Activated CD4-positive, alpha-beta T cell treated with anti-CD3 and anti-CD28 coated beads, Interleukin-2, amount 10 ng/mL, durations not matched to agents 7 days and 5 days (primary cell): Measurements from ENCODE around the gene SMCO1. TPM values are rescaled to one million over a fixed set of nuclear protein-coding genes. Genes with fewer than 3 reads are reported as not detected.
A peak's percentile ranks its signal among the peaks of the same experiment; 100 is the strongest.
"Not testable (repeated sequence)": the region's sequence is repeated elsewhere in the genome, so short reads cannot be mapped to it uniquely, and the experiment has no call there.

Experiments
- CTCF ChIA-PET: fragments of 350-600 bp; sonication (Branson Sonifier 250); formaldehyde crosslinking; loops from one replicate; lab custom pipeline; 2021; ENCODE audit warnings: antibody characterized with exemption; lab: Charles Lee
- POLR2A ChIA-PET: fragments of 350-600 bp; sonication (Branson Sonifier 250); formaldehyde crosslinking; loops from one replicate; lab custom pipeline; 2021; ENCODE audit warnings: antibody characterized with exemption; lab: Charles Lee
- DNase-seq: peaks from one replicate; pipeline ENCODE4 v3.0.0-alpha.2; 2020
- H3K27ac Mint-ChIP-seq: one replicate; pipeline ENCODE4 v1.8.0; 2021; ENCODE audit warnings: mild to moderate bottlenecking, moderate library complexity, mixed read lengths
- H3K27me3 Mint-ChIP-seq: one replicate; pipeline ENCODE4 v1.8.0; 2021; ENCODE audit warnings: mixed read lengths
- H3K36me3 Mint-ChIP-seq: one replicate; pipeline ENCODE4 v1.8.0; 2021; ENCODE audit warnings: low read depth, mixed read lengths
- H3K4me1 Mint-ChIP-seq: one replicate; pipeline ENCODE4 v1.8.0; 2021; ENCODE audit warnings: mixed read lengths
- H3K4me3 Mint-ChIP-seq: one replicate; pipeline ENCODE4 v1.8.0; 2021; ENCODE audit warnings: mild to moderate bottlenecking, moderate library complexity, mixed read lengths
- H3K9me3 Mint-ChIP-seq: one replicate; pipeline ENCODE4 v1.8.0; 2021; ENCODE audit warnings: mixed read lengths
- total RNA-seq, 2 experiments: library from RNA; stranded (reverse); gene quantifications; one replicate each; pipeline ENCODE4 v1.2.3, GENCODE V29; 2021

SMCO1 gene, protein sequence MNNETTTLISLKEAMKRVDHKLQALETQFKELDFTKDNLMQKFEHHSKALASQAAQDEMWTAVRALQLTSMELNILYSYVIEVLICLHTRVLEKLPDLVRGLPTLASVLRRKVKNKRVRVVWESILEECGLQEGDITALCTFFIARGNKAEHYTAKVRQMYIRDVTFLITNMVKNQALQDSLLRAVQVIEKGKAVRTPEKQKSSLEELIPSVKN
- not detected for total RNA-seq

DNA sequence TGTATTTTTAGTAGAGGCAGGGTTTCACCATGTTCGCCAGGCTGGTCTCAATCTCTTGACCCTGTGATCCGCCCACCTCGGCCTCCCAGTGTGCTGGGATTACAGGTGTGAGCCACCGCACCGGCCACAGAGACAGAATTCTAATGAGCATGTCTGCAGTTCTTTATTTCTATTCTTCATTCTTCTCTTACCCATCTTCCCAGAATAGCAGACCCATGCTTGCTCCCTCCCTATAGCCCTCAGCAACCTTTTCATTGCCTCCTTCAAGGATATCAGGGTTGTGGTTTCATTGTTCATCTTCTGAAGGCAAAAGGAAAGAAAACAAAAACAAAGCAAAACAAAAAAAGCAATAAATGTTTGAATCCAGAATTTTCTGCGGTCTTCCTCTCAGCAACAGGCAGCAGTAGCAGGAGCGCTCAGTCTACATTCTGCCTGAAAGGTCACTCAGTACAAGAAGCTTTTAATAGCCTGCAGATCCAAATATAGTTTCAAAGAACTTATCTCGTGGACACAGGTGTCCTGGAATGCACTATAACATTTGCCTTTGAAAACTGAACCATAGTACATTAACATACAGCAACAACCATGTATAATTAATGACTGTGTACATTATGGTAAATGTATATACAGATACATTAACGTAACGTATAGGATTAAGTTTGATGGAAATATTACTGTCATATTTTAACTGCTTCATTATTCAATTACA, at the start of gene SMCO1:
Gene SMCO1 (minus strand): TSS at position 434 of the 709 bp plus-strand sequence. CDS start 137 bp downstream, at position 297.
- POLR2A ChIA-PET, result no interaction called here
- DNase-seq, result no peak
- H3K4me1 Mint-ChIP-seq, result peaks cover 3% of the 10 kb centered on the region
- H3K4me3 Mint-ChIP-seq, result no peak within 1 kb of the TSS
- H3K9me3 Mint-ChIP-seq, result peaks cover 32% of the 10 kb centered on the region
- CTCF ChIA-PET, result interaction anchor here (5.4 kb wide), 1 partner anchor 13 kb away, joined by 19 read pairs; no protein-coding TSS in a partner anchor
- no peak within 1 kb of the TSS for H3K27ac Mint-ChIP-seq
- no peaks in the 10 kb centered on the region for H3K36me3 Mint-ChIP-seq
- H3K27me3 Mint-ChIP-seq, result peaks cover 5% of the 10 kb centered on the region

DNA sequence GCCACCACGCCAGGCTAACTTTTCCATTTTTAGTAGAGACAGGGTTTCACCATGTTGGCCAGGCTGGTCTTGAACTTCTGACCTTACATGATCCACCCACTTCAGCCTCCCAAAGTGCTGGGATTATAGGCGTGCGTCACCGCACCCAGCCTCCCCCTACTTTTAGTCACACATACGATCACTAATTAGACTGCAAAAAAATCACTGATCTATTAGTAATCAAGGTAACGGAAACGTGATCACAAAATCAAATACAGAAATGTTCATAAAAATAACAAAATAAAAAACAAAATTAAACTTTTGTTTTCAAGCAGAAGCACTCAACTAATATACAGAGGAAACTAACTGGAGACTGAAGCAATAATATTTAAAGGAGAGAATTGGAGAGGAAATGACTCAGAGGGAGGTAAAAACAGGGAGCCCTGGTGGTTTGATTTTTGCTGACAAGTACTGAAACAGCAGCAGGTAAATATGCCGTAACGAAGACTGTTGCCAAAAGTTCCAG, 48.6 kb upstream of the SMCO1 start:
- DNase-seq, result peak; percentile 40
- Mint-ChIP-seq H3K27me3 (no peaks in the 10 kb centered on the region), H3K9me3 (no peaks in the 10 kb centered on the region), H3K36me3 (peaks cover 30% of the 10 kb centered on the region), H3K4me3 (peak overlapping the region; percentile 54), H3K27ac (peak overlapping the region; percentile 93), H3K4me1 (peaks cover 56% of the 10 kb centered on the region)
- CTCF ChIA-PET, result no interaction called here
- POLR2A ChIA-PET, result no interaction called here

DNA sequence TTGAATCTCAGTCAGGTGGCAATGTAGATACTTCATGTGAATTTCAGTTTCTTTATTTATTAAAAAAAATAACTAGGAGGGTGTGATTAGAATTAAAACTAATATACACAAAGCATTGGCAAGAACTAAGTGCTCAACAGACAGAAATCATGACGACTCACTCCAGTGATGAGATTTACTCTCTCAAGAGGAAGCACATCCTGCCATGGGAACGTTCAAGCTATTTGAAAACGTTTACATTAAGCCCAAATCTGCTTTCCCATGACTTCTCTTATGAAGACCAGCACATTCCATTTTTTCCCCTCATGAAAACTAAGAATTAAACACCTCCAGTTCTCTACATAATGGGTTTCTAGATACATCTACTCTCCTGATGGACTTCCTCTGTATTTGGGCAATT, 44.7 kb upstream of the SMCO1 start:
- no peak for DNase-seq
- no peaks in the 10 kb centered on the region for H3K27me3 Mint-ChIP-seq
- ChIA-PET POLR2A (no interaction called here), CTCF (interaction anchor here (0.6 to 1.2 kb wide), 2 partner anchors 13 to 1106 kb away, joined by 3 to 6 read pairs; no protein-coding TSS in a partner anchor)
- H3K9me3 Mint-ChIP-seq, result no peaks in the 10 kb centered on the region
- H3K36me3 Mint-ChIP-seq, result peaks cover 19% of the 10 kb centered on the region
- H3K4me1 Mint-ChIP-seq, result peaks cover 30% of the 10 kb centered on the region
- no peak overlapping the region for H3K4me3 Mint-ChIP-seq
- peak overlapping the region; percentile 31 for H3K27ac Mint-ChIP-seq

DNA sequence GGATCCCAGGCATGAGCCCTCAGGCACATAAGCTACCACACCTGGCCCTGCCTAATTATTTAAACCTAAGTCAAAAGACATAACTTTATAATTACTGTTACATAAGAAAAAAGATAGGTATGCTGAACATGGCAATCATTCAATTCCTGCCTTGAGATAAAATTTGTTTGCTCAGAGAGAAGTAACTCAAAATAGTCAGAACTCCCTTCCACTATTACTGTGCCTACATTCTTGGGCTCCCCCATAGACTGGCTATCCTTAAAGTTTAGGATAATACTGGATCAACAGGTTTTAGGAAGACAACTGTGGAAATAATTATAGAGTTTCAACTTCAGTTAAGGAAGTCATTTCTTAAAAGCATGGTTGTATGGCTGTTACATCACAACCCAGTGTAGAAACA, 43.3 kb upstream of the SMCO1 start:
- peaks cover 18% of the 10 kb centered on the region for H3K4me1 Mint-ChIP-seq
- ChIA-PET POLR2A (no interaction called here), CTCF (interaction anchor here (1.2 to 1.3 kb wide), 2 partner anchors 10 to 29 kb away, joined by 3 to 4 read pairs; partner anchors contain the start of genes FBXO45 and WDR53)
- no peaks in the 10 kb centered on the region for H3K9me3 Mint-ChIP-seq
- DNase-seq, result no peak
- H3K4me3 Mint-ChIP-seq, result no peak overlapping the region
- peaks cover 19% of the 10 kb centered on the region for H3K36me3 Mint-ChIP-seq
- H3K27me3 Mint-ChIP-seq, result no peaks in the 10 kb centered on the region
- H3K27ac Mint-ChIP-seq, result no peak overlapping the region

DNA sequence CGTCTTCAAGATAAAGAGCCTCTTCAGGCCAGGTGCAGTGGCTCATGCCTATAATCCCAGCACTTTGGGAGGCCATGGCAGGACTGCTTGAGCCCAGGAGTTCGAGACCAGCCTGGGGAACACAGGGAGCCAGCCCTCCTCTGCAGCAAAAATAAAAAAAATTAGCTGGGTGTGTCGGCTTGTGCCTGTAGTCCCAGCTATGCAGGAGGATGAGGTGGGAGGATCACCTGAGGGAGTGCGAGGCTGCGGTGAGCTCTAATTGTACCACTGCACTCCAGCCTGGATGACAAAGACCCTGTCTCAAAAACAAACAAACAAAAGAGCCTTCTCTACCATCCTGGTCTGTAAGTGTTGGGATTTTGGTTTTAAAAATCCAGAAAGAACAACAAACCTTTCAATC, 42.1 kb upstream of the SMCO1 start:
- Mint-ChIP-seq H3K36me3 (peaks cover 19% of the 10 kb centered on the region), H3K27ac (no peak overlapping the region), H3K27me3 (no peaks in the 10 kb centered on the region), H3K4me3 (no peak overlapping the region), H3K9me3 (no peaks in the 10 kb centered on the region), H3K4me1 (peaks cover 12% of the 10 kb centered on the region)
- ChIA-PET POLR2A (no interaction called here), CTCF (interaction anchor here (0.5 to 1.2 kb wide), 3 partner anchors 11 to 252 kb away, joined by 3 read pairs; partner anchors contain the start of genes FBXO45 and WDR53)
- DNase-seq, result no peak

DNA sequence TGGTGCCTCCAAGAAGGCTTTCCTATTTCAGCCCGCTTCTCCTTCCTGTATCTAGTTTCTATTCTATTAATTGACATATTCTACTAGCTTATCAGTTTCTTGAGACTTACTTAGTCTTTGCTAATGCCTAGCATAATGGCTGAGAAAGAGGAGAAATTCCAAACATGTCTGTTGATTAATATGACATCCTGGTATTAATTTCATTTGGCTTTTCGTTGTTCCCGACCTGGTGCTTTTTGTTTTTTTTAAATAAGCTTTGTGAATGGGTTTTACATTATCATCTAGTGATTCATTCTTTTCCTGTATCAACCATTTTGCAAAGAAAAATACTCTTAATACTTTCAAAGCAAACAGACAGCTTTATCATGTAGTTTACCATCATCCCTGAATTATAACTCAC, 40.1 kb upstream of the SMCO1 start:
- Mint-ChIP-seq H3K4me3 (no peak overlapping the region), H3K4me1 (peaks cover 9% of the 10 kb centered on the region), H3K9me3 (peaks cover 6% of the 10 kb centered on the region), H3K27ac (no peak overlapping the region), H3K36me3 (peaks cover 10% of the 10 kb centered on the region), H3K27me3 (no peaks in the 10 kb centered on the region)
- CTCF ChIA-PET, result interaction anchor here (0.9 to 4.0 kb wide), 3 partner anchors 10 to 27 kb away, joined by 3 to 19 read pairs (median 4); partner anchors contain the start of genes FBXO45 and WDR53
- no peak for DNase-seq
- POLR2A ChIA-PET, result interaction anchor here (0.6 kb wide), 1 partner anchor 21 kb away, joined by 3 read pairs; no protein-coding TSS in a partner anchor

DNA sequence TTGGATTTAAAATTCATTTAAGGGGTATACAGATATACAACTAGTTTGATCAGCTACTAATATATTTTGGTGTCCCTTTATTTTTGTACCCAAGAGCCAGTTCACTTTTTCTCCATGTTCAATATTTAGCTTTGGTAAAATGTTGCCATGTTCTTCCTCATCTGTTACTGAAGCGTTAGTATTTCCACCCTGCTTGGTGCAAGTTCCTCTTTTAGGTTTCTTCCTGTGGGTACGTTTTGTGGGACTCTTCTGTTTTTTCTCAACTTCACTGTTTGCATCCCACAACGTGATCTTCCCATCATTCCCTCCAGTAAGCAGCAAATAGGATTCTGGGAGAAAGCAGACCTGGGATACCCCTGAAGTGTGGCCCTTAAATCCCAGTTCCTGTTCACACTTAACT, 39.1 kb upstream of the SMCO1 start:
- no peak for DNase-seq
- Mint-ChIP-seq H3K4me1 (peaks cover under 1% of the 10 kb centered on the region), H3K27ac (no peak overlapping the region), H3K36me3 (peaks cover 16% of the 10 kb centered on the region), H3K9me3 (peaks cover 12% of the 10 kb centered on the region), H3K27me3 (no peaks in the 10 kb centered on the region), H3K4me3 (no peak overlapping the region)
- POLR2A ChIA-PET, result interaction anchor here (0.6 kb wide), 1 partner anchor 160 kb away, joined by 3 read pairs; no protein-coding TSS in a partner anchor
- CTCF ChIA-PET, result interaction anchor here (0.6 to 4.0 kb wide), 2 partner anchors 25 to 1044 kb away, joined by 3 to 19 read pairs; no protein-coding TSS in a partner anchor

DNA sequence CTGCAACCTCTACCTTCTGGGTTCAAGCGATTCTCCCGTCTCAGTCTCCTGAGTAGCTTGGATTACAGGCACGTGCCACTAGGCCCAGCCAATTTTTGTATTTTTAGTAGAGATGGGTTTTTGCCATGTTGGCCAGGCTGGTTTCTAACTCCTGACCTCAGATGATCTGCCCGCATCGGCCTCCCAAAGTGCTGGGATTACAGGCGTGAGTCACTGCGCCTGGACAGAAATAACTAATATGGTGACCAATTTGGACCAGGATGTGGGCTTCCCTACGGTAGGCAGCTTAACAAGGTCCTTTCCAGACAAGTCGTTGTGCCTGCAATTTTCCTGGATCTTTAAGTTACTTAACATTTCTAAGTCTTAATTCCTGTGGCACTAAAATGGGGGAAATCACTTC, 38.4 kb upstream of the SMCO1 start:
- H3K27me3 Mint-ChIP-seq, result no peaks in the 10 kb centered on the region
- POLR2A ChIA-PET, result interaction anchor here (0.6 kb wide), 1 partner anchor 159 kb away, joined by 3 read pairs; no protein-coding TSS in a partner anchor
- H3K4me1 Mint-ChIP-seq, result no peaks in the 10 kb centered on the region
- peaks cover 12% of the 10 kb centered on the region for H3K9me3 Mint-ChIP-seq
- no peak overlapping the region for H3K27ac Mint-ChIP-seq
- CTCF ChIA-PET, result interaction anchor here (0.6 to 4.0 kb wide), 2 partner anchors 25 to 1044 kb away, joined by 3 to 19 read pairs; no protein-coding TSS in a partner anchor
- H3K36me3 Mint-ChIP-seq, result peaks cover 17% of the 10 kb centered on the region
- no peak overlapping the region for H3K4me3 Mint-ChIP-seq
- DNase-seq, result no peak

DNA sequence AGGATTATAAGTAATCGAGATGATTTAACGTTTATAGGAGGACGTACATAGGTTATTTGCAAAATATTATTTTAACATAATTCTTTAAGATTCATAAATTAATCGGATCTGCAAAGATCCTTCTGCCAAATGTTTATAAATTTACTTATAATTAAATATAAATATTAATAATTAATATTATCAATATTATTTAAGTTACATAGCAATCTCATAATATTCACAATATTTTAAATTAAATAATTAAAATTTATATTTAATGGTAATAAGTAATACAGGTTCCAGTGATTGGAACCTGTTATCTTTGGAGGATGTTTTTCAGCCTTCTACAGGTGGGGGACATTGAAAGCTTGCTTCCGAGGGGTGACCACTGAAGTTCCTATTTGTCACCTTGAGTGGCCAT, 37.1 kb upstream of the SMCO1 start:
- Mint-ChIP-seq H3K9me3 (peaks cover 15% of the 10 kb centered on the region), H3K4me1 (no peaks in the 10 kb centered on the region), H3K36me3 (peaks cover 15% of the 10 kb centered on the region), H3K27ac (no peak overlapping the region), H3K27me3 (peaks cover under 1% of the 10 kb centered on the region), H3K4me3 (no peak overlapping the region)
- DNase-seq, result no peak
- POLR2A ChIA-PET, result no interaction called here
- CTCF ChIA-PET, result no interaction called here

DNA sequence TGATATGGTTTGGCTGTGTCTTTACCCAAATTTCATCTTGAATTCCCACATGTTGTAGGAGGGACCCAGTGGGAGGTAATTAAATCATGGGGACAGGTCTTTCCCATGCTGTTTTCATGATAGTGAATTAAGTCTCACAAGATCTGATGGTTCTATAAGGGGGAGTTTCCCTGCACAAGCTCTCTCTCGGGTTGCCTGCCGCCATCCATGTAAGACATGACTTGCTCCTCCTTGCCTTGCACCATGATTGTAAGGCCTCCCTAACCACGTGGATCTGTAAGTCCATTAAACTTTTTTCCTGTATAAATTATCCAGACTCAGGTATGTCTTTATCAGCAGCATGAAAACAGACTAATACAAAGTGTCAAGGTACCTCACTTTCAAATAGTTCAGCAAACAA, 35.0 kb upstream of the SMCO1 start:
- CTCF ChIA-PET, H3K4me3 Mint-ChIP-seq, H3K4me1 Mint-ChIP-seq, H3K27ac Mint-ChIP-seq, DNase-seq, H3K27me3 Mint-ChIP-seq, POLR2A ChIA-PET: not testable (repeated sequence)
- peaks cover 15% of the 10 kb centered on the region for H3K36me3 Mint-ChIP-seq
- H3K9me3 Mint-ChIP-seq, result peaks cover 15% of the 10 kb centered on the region

DNA sequence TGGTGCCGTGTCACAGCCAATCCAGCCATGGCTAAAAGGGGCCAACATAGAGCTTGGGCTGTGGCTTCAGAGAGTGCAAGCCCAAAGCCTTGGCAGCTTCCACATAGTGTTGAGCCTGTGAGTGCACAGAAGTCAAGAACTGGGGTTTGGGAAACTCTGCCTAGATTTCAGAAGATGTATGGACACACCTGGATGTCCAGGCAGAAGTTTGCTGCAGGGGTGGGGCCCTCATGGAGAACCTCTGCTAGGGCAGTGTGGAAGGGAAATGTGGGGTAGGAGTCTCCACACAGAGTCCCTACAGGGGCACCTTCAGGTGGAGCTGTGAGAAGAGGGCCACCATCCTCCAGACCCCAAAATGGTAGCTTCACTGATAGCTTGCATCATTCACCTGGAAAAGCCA, 34.2 kb upstream of the SMCO1 start:
- H3K4me3 Mint-ChIP-seq, DNase-seq, H3K27me3 Mint-ChIP-seq, CTCF ChIA-PET, H3K4me1 Mint-ChIP-seq, POLR2A ChIA-PET, H3K27ac Mint-ChIP-seq: not testable (repeated sequence)
- H3K9me3 Mint-ChIP-seq, result peaks cover 15% of the 10 kb centered on the region
- H3K36me3 Mint-ChIP-seq, result peaks cover 11% of the 10 kb centered on the region

DNA sequence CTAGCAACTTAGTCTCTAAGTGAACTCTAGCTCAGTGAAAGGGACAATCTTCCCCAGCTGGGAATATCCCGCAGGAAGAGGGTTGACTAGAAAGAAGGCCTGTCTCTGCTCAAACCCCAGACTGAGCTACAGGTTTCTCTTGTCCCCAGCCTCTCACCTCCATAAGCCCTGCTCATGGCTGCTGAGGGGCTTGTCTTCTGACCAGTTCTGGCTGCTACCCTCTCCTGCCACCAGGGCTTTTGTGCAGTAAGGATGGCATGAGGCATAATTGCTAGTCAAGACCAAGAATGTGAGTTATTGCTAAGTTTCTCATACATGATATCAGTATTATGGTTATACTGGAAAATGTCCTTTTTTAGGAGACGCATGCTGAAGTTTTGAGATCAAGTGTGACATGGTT, 31.9 kb upstream of the SMCO1 start:
- Mint-ChIP-seq H3K27me3 (peaks cover 7% of the 10 kb centered on the region), H3K9me3 (peaks cover 15% of the 10 kb centered on the region), H3K36me3 (peaks cover 10% of the 10 kb centered on the region), H3K27ac (no peak overlapping the region), H3K4me1 (no peaks in the 10 kb centered on the region), H3K4me3 (no peak overlapping the region)
- POLR2A ChIA-PET, result no interaction called here
- CTCF ChIA-PET, result interaction anchor here (1.0 to 1.2 kb wide), 2 partner anchors 18 to 23 kb away, joined by 3 read pairs; no protein-coding TSS in a partner anchor
- no peak for DNase-seq
